GM19463 (cell line): ENCODE data around the gene KCNG1.
"Not testable (repeated sequence)": the region's sequence is repeated elsewhere in the genome, so short reads cannot be mapped to it uniquely, and the experiment has no call there.

ENCODE experiments used
- ATAC-seq: cut with Tn5 transposase; IDR thresholded peaks from one replicate; pipeline ENCODE4 v1.9.1; 2021; ENCODE audit warnings: mild to moderate bottlenecking, moderate library complexity; ENCODE audit not compliant: unreplicated experiment

The KCNG1 gene, protein sequence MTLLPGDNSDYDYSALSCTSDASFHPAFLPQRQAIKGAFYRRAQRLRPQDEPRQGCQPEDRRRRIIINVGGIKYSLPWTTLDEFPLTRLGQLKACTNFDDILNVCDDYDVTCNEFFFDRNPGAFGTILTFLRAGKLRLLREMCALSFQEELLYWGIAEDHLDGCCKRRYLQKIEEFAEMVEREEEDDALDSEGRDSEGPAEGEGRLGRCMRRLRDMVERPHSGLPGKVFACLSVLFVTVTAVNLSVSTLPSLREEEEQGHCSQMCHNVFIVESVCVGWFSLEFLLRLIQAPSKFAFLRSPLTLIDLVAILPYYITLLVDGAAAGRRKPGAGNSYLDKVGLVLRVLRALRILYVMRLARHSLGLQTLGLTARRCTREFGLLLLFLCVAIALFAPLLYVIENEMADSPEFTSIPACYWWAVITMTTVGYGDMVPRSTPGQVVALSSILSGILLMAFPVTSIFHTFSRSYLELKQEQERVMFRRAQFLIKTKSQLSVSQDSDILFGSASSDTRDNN

DNA sequence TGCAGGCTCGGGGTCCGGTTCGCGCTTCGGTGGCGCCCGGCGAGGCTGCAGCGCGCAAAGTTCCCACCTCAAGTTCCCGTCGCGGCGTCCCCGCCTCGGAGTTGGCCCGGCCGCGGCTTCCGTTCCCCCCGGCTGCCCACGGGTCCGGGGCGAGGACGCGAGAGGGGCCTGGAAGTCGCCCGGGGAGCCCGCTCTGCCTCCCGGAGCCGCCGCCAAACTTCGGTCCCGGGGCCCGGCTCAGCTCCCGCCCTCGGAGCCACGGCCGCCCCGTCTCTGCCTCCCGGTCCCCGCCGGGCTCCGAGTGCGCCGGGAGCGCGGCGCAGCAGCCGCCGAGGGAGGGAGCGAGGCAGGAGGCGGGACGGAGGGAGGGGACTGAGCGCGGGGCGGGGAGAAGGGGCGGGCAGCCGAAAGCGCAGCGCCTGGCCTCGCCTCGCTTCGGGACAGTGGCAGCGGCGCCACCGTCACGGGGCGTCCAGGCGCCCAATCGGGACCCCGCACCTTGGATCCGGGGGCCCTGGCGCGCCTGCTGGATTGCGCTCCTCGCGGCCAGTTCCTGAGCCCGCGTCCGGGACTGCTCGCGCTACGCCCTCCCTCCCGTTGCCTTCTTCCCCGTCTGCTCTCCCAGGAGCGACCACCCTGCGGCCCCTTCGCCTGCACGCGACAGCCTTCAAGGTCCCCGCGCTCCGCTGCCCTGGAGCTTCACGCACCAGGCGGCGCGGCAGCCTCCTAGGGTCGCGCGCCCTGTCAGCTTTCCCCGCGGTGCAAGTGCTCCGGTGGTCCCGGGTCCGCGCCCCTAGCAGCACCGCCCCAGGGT, at the start of gene KCNG1:
KCNG1 (minus strand) TSS at position 305 of the 814 bp plus-strand sequence. CDS start 12,769 bp downstream, outside the sequence.
- ATAC-seq, result no peak

DNA sequence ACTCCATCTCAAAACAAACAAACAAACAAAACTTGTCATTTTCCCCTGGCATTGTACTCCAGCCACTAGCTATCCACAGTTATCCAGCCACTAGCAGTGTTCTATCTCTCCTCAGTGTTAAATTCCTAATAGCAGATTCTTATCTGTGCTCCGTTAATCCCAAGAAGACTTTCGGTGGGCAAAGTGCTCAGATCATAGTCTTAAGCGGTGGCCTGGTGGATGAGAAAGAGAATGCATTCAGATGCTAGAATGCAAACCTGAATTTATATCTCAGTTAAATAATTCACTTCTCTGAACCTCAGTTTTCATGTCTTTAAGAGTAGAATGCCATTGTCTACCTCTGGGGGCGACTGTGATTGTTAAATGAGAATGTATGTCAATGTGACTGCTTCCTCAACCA, 47.7 kb upstream of the KCNG1 start:
- no peak for ATAC-seq

DNA sequence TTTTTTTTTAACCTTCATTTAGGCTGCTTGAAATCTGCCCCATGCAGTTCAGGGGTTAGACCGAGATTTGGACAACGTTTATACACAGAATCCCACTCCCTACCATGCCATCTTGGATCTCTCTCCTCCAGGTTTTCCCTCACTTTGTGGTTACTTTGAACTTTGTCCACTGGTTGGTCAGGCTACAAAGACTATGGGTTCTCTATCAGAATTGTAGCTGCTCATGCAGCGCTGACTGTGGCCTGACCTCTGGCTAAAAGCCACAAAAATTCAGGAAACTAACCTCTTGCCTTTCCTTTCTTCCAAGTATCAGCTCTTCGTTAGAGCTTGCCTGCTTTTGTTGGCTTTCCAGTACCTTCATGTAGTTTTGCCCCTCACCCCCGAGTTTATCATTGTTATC, 44.9 kb upstream of the KCNG1 start:
- ATAC-seq, result no peak

DNA sequence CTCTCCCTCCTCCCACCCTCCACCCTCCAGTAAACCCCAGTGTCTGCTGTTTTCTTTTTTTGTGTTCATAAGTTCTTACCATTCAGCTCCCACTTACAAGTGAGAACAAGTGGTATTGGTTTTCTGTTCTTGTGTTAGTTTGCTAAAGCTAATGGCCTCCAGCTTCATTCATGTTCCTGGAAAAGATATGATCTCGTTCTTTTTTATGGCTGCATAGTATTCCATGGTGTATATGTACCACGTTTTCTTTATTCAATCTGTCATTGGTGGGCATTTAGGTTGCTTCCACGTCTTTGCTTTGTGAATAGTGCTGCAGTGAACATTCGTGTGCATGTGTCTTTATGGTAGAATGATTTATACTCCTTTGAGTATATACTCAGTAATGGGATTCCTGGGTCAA, 42.7 kb upstream of the KCNG1 start:
- ATAC-seq, result no peak

DNA sequence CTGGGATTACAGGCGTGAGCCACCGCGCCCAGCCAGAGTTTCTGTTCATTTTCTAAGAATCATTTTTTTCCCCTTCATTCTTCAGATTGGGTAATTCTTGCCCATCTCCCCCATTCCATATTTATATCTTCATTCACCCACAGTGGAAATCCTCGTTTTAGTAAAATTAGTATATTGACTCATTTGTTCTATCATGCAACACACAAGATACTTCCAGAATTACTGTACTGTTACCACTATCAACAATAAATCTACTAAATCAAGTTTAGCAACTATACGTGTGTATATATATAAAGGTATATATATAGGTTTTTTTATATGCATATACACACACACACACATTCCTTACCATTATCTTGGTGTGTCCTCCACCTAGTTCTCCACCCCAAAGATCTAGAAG, 41.2 kb upstream of the KCNG1 start:
- ATAC-seq, result no peak

DNA sequence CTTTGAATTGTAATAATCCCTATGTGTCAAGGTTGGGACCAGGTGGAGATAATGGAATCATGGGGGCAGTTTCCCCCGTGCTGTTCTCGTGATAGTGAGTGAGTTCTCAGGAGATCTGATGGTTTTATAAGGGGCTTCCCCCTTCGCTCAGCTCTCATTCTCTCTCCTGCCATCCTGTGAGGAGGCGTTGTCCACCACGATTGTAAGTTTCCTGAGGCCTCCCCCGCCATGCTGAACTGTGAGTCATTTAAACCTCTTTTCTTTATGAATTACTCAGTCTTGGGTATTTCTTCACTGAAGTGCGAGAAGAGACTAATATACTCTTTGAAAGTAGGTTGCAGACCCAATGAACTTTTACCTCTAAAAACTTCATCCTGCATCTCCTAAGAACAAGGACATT, 39.2 kb upstream of the KCNG1 start:
- ATAC-seq, result no peak

DNA sequence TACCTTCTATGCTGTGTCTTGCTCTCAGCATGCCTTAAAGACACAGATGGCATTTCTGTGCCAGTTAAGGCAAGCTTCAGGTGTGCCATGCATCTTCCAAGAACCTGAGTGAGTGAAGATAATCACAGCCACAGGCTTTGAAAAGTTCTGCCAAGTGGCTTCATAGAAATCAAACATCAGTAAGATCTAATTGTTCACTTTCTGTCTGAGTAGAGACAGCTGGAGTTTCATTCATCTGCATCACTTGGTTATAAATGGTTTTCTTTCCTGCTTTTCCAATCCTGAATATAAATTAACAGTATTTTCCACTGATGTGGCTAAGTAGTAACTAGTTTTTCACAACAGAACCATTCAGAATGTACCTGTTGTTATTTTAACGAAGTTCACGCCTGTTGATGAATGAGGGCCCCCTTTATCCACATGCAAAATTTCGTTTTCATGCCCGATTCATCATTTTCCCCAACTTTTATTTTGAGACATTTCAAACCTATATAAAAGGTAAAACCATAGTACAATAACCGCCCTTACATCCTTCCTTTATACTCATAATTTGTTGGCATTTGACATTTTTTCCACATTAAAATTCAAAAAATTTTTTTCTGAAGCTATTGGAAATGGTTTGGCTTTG, 38.6 kb upstream of the KCNG1 start:
- no peak for ATAC-seq

DNA sequence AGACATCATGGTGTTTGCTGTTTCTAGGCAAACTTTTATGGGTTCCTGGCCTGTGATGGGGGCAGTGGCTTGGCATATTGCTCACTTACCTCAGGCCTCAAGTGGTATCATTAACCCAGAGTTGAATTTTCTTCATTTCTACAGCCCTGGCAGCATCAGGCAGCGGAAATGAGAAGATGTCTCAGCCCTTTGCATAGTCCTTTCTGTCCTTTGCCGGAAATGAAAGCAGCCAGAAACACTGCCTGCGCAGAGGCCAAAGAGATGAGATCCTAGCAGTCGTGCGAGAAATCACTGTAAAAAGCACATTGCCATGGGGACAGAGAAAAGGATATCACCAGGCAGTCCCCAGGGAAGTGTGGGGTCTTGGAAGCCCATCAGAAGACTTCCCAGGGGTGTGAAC, 37.4 kb upstream of the KCNG1 start:
- ATAC-seq, result no peak

DNA sequence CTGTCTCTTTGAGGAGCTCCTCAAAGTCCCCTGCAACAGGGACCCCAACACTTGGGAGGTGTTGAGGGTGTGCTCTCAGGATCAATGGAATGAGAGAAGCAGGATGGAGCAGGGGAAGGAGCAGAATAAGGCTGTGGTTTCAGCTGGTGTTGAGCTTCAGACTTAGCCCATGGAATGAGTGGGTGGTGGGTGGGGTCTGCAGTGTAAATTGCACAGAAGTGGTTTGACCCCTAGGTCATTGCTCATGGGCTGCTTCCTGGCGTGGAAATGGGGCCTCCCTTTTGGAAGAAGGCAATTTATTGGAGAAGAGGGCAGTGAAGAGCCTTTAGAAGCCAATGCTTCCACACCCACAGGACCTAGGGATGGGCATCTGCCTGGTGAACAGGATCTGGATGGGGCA, 37.0 kb upstream of the KCNG1 start:
- no peak for ATAC-seq

DNA sequence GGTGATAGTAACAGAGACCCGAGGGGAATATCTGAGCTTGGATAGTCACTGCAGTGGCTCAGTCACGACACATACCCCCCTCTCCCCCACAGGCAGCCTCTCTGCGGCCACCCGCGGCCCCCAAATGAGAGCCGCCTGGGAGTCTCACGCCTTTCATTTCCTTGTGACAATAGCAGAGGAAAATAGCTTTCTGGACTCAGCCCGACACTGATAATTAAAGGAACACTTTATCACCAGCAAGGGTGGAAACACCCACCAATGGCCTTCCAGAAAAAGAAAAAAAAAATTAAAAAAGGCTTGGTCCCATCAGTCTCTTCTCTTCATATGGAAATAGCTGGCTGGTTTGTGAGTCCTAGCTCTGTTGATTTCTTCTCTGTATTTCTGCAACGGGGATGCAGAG, 35.1 kb upstream of the KCNG1 start:
- no peak for ATAC-seq

DNA sequence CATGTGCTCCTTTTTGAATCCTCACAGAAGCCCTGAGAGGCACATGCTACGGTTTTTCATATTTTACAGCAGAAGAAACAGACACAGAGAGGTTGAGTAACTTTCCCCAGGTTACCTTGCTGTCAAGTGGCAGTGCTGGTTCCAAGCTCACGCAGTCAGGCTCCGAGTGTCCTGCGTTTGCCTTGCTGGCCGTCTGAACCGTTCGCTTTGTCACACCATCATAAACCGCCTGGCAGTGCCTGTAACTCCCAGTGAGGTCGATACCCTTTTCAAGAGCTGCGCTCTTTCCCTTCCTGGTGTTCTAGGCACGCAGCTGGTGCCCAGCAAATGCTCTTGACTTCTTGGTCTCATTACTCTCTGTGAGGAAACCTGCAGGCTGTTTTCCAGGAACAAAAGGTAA, 31.3 kb upstream of the KCNG1 start:
- no peak for ATAC-seq

DNA sequence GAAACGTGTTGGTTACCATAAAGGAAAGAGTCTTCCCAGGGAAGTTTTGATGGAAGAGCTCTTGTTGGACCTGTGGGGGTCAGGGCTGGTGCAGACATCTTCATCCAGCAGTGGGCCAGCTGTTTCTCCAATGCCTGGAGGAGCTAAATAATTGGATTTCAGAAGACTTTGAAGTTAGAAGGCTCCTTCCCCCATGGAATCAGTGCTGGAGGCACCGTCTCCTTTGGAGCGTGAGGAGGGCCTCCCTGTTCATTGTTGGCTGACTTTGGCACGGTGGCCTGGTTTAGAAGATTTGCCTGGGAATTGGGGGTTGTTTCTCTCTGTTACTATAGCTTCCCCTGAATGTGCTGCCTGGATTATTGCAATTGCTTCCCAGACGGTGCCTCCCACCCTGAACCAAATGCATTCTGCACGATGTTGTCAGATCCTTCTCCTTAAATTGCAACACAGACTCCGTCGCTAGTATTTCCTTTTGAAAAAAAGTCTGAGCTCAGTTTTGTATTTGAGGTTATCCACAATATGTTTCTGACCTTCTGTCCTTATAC, 27.7 kb upstream of the KCNG1 start:
- ATAC-seq, result no peak

DNA sequence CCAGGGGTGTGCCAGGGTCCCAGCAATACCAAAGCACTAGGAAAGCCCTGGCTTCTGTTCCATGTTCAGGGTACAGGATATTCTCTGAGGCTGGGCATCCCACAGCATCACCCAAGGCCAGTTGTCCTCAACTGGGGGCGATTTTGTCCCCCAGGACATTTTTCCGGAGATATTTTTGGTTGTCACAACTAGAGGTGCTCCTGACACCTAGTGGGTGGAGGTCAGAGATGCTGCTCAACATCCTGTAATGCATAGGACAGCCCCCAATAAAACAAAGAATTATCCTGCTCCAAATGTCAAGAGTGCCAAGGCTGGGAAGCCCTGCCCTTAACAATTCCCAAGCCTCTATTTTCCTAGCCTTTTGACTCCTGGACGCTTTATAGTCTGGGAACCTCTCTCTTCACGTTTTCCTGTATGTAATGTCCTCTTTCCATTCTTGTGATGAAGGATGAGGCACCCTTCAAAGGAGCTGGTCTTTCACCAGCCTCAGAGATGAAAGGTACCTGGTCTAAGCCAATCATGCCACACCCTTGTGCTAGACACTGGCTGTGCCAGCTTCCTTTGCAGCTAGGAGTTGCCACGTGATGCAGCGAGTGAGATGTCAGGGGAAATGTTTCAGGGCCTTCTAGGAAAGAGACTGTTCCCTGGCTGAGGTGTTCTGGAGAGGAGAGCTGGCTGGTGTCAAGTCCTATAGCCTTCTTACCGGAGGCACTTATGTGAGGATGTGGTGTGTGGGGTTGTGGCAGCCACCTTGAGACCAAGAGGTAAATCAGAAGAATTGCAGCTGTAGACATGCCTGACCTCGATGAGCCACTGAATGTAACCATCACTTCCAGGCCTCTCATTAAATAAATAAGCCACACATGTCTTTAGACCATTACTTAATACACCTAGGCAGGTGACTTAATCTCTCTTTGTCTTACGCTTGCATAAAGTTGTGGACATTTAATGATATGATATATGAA, 23.4 kb upstream of the KCNG1 start:
- no peak for ATAC-seq

DNA sequence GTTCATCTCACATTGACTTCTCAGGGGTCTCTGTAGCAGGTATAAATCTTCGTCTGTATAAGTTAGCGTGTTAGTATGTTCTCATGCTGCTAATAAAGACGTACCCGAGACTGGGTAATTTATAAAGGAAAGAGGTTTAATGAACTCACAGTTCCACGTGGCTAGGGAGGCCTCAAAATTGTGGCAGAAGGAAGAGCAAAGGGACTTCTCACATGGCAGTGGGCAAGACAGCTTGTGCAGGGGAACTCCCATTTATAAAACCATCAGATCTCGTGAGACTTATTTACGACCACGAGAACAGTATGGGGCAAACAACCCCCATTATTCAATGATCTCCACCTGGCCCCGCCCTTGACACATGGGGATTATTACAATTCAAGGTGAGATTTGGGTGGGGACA, 22.6 kb upstream of the KCNG1 start:
- not testable (repeated sequence) for ATAC-seq

DNA sequence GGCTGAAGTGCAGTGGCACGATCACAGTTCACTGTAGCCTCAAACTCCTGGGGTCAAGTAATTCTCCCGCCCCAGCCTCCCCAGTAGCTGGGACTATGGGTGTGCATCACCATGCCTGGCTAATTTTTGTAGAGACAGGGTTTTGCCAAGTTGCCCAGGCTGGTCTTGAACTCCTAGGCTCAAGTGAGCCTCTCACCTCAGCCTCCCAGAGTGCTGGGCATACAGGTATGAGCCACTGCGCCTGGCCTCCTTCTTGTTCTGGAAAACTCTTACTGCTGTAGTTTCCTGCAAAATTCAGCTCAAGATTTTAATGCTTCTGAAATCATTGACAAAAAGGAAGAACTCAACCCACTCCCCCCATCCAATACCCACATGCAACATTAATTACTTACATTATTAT, 21.9 kb upstream of the KCNG1 start:
- no peak for ATAC-seq

DNA sequence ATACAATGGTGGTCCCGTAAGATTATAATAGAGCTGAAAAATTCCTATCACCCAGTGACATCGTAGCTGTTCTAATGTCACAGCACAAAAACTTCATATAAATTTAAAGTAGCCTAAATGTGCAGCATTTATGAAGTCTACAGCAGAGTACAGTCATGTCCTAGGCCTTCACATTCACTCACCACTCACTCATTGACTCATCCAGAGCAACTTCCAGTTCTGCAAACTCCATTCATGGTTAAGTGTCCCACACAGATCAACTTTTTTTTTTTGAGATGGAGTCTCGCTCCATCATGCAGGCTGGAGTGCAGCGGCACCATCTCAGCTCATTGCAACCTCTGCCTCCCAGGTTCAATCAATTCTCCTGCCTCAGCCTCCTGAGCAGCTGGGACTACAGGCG, 20.9 kb upstream of the KCNG1 start:
- ATAC-seq, result no peak

DNA sequence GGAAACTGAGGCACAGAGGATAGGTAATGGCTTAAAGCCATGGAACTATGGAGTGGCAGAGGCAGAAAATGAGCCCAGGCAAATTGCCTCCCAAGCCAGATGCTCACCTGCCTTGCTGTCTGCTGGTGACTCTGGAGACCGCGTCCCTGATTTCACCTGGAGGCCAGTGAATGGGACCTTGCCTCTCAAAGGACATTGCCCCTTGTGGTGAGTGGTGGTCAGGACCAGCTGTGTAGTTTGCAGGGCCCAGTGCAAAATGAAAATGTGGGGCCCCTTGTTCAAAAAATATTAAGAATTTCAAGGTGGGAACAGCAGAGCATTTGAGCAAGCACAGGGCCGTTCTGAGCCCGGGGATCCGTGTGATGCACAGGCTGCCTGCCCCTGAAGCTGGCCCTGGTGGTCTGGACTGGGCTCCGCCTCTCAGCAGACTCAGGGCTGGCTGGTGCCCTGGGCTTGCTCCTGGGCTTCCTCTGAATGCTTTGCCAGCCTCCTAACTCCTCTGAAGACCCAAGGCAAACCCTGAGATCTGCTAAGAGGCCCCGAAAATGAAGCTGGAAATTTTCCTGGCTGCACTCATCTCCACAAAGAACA, 19.8 kb upstream of the KCNG1 start:
- no peak for ATAC-seq

DNA sequence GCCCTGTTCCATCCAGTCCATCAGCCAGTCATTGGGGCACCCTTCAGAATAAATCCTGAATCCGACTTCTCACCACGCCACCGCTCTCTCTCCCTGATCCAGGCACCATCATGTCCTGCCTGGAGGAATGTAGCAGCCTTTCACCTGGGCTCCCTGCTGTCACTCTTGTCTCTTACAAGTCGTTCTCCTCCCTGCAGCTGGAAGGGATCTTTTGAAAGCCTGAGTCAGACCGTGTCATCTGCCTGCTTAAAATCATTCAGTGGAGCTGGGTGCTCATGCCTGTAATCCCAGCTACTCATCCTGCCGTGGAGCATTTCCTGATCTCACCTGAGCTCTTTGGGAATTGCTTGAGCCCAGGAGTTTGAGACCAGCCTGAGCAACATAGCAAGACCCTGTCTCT, 19.2 kb upstream of the KCNG1 start:
- no peak for ATAC-seq

DNA sequence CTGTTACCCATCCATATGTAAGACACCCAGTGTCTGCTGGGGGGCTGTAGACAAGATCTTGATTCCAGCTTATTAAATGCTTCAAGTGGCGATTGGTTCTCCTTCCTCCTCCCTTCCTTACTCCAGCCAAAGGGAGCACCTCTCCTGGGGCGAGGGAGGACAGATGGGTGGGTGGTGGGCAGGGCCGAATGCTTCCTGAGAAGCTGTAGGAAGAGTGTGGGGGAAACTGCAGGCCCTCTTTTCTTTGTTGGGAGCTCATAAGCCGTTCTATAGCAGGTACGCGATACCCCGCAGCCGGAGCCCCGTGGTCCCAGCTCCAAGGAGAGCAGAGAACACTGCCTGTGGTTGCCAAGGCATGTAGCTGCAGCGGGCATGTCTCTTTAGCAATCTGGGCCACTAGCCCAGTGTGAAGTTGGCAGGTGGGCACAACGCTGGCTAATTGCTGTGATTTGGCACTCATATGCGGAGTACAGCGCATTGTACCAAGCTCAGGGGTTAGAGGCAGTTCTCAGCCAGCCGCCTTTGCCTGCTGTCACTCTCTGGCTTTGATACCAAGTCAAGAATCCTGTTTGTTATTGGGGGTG, 14.7 kb upstream of the KCNG1 start:
- no peak for ATAC-seq
